Mesendoderm (in vitro differentiated cells): ENCODE data around the gene SLC4A4.

Experiments used
- DNase-seq: peaks from one replicate; pipeline ENCODE4 v3.0.0; 2013
- H2AK5ac ChIP-seq: 2 replicates; pipeline ENCODE4 v1.6.1; 2013; ENCODE audit warnings: low read length, inconsistent platforms
- H2BK120ac ChIP-seq: 2 replicates; pipeline ENCODE4 v1.6.1; 2013; ENCODE audit warnings: low read depth, mild to moderate bottlenecking, low read length, moderate library complexity, mixed read lengths
- H2BK15ac ChIP-seq: replicated peaks from 2 replicates; pipeline ENCODE4 v1.6.1; 2013; ENCODE audit warnings: low read depth, mild to moderate bottlenecking, moderate library complexity
- H2BK5ac ChIP-seq: 2 replicates; pipeline ENCODE4 v1.6.1; 2013; ENCODE audit warnings: low read length, inconsistent platforms
- H3K18ac ChIP-seq: 2 replicates; pipeline ENCODE4 v1.6.1; 2013; ENCODE audit warnings: mild to moderate bottlenecking, low read length, mixed read lengths
- H3K23ac ChIP-seq: one replicate; pipeline ENCODE4 v1.6.1; 2013; ENCODE audit warnings: low read length
- H3K27ac ChIP-seq: 2 replicates; pipeline ENCODE4 v1.5.1; 2013; ENCODE audit warnings: low read depth, mild to moderate bottlenecking, inconsistent platforms, low read length, moderate library complexity
- H3K27me3 ChIP-seq: 2 replicates; pipeline ENCODE4 v1.6.1; 2013; ENCODE audit warnings: low read length, control low read depth, mild to moderate bottlenecking, inconsistent platforms; ENCODE audit not compliant: insufficient read depth, poor library complexity
- H3K36me3 ChIP-seq: 2 replicates; pipeline ENCODE4 v1.6.1; 2013; ENCODE audit warnings: low read length, inconsistent platforms; ENCODE audit not compliant: control insufficient read depth, insufficient read depth
- H3K4ac ChIP-seq: one replicate; pipeline ENCODE4 v1.6.1; 2013; ENCODE audit warnings: low read depth, mild to moderate bottlenecking, low read length, moderate library complexity
- H3K4me1 ChIP-seq: 2 replicates; pipeline ENCODE4 v1.6.1; 2013; ENCODE audit warnings: low read depth, low read length, inconsistent platforms; ENCODE audit not compliant: control insufficient read depth
- H3K4me2 ChIP-seq: 2 replicates; pipeline ENCODE4 v1.6.1; 2013; ENCODE audit warnings: low read length
- H3K4me3 ChIP-seq: 2 replicates; pipeline ENCODE4 v1.5.1; 2013; ENCODE audit warnings: mild to moderate bottlenecking, low read length
- H3K56ac ChIP-seq: one replicate; pipeline ENCODE4 v1.6.1; 2013; ENCODE audit warnings: low read length
- H3K79me1 ChIP-seq: 2 replicates; pipeline ENCODE4 v1.6.1; 2013; ENCODE audit warnings: low read length, inconsistent platforms
- H3K79me2 ChIP-seq: 2 replicates; pipeline ENCODE4 v1.6.1; 2013; ENCODE audit warnings: mild to moderate bottlenecking, low read length; ENCODE audit not compliant: control insufficient read depth, insufficient read depth
- H3K9ac ChIP-seq: 2 replicates; pipeline ENCODE4 v1.6.1; 2013; ENCODE audit warnings: low read length, inconsistent platforms
- H4K5ac ChIP-seq: one replicate; pipeline ENCODE4 v1.6.1; 2013; ENCODE audit warnings: low read length
- H4K8ac ChIP-seq: one replicate; pipeline ENCODE4 v1.6.1; 2013; ENCODE audit warnings: low read depth, mild to moderate bottlenecking, control low read depth, low read length, moderate library complexity
- WGBS: extraction: QIAGEN DNeasy Blood & Tissue Kit; methylation state at CpG from one replicate; pipeline ENCODE4 v1.1.7; 2013; ENCODE audit warnings: low lambda C conversion rate, missing lambda C conversion rate; ENCODE audit not compliant: insufficient coverage; ENCODE audit errors: extremely low coverage; 5-methylcytosine and 5-hydroxymethylcytosine counted together

Gene SLC4A4

GRCh38 chr4:71361476-71361875 is 22.7 kb downstream of the SLC4A4 start:
- Histone ChIP-seq H4K8ac (no peak overlapping the region), H2BK120ac (no peak overlapping the region), H3K27ac (no peak overlapping the region), H3K79me1 (no peaks in the 10 kb centered on the region), H3K4ac (no peak overlapping the region), H3K9ac (no peak overlapping the region), H3K56ac (no peak overlapping the region), H2BK15ac (no peak overlapping the region), H3K79me2 (no peaks in the 10 kb centered on the region), H3K4me2 (no peak overlapping the region), H4K5ac (no peak overlapping the region), H3K27me3 (no peaks in the 10 kb centered on the region), H3K4me1 (no peaks in the 10 kb centered on the region), H3K4me3 (no peak overlapping the region), H3K18ac (no peak overlapping the region), H3K36me3 (no peaks in the 10 kb centered on the region), H2AK5ac (no peak overlapping the region), H2BK5ac (no peak overlapping the region), H3K23ac (no peak overlapping the region)
- DNase-seq = no peak

- Histone ChIP-seq H3K56ac (no peak overlapping the region), H4K5ac (no peak overlapping the region), H3K4me2 (no peak overlapping the region), H2AK5ac (no peak overlapping the region), H3K36me3 (no peaks in the 10 kb centered on the region), H4K8ac (no peak overlapping the region), H3K79me2 (no peaks in the 10 kb centered on the region), H2BK120ac (no peak overlapping the region), H2BK15ac (no peak overlapping the region), H3K4me3 (no peak overlapping the region), H3K23ac (no peak overlapping the region), H3K4me1 (no peaks in the 10 kb centered on the region), H3K27me3 (no peaks in the 10 kb centered on the region), H3K9ac (no peak overlapping the region), H2BK5ac (no peak overlapping the region), H3K18ac (no peak overlapping the region), H3K27ac (no peak overlapping the region), H3K4ac (no peak overlapping the region), H3K79me1 (no peaks in the 10 kb centered on the region)
- no CpG with 5 or more reads among the region's 3 CpGs for WGBS
- no peak for DNase-seq
These were observed 27.9 kb downstream of the SLC4A4 start for GRCh38 chr4:71366766-71367165.

- no peak overlapping the region for H3K4me3 ChIP-seq
- H2BK120ac ChIP-seq = no peak overlapping the region
- H3K23ac ChIP-seq = no peak overlapping the region
- H3K18ac ChIP-seq = no peak overlapping the region
- H3K79me2 ChIP-seq = no peaks in the 10 kb centered on the region
- H3K27me3 ChIP-seq = no peaks in the 10 kb centered on the region
- no peak overlapping the region for H3K9ac ChIP-seq
- H3K4me2 ChIP-seq = no peak overlapping the region
- no peak overlapping the region for H2BK5ac ChIP-seq
- no peaks in the 10 kb centered on the region for H3K79me1 ChIP-seq
- DNase-seq = no peak
- H4K5ac ChIP-seq = no peak overlapping the region
- H3K56ac ChIP-seq = no peak overlapping the region
- H4K8ac ChIP-seq = no peak overlapping the region
- H3K4ac ChIP-seq = no peak overlapping the region
- no peaks in the 10 kb centered on the region for H3K4me1 ChIP-seq
- no CpG with 5 or more reads among the region's 2 CpGs for WGBS
- no peak overlapping the region for H3K27ac ChIP-seq
- no peaks in the 10 kb centered on the region for H3K36me3 ChIP-seq
- no peak overlapping the region for H2AK5ac ChIP-seq
- H2BK15ac ChIP-seq = no peak overlapping the region
These were observed 28.7 kb downstream of the SLC4A4 start for GRCh38 chr4:71367546-71367945.

GRCh38 chr4:71368906-71369305 is 30.1 kb downstream of the SLC4A4 start:
- Histone ChIP-seq H3K56ac (no peak overlapping the region), H3K36me3 (no peaks in the 10 kb centered on the region), H2BK15ac (no peak overlapping the region), H2AK5ac (no peak overlapping the region), H3K4ac (no peak overlapping the region), H3K18ac (no peak overlapping the region), H3K27me3 (no peaks in the 10 kb centered on the region), H3K79me2 (no peaks in the 10 kb centered on the region), H4K8ac (no peak overlapping the region), H3K4me2 (no peak overlapping the region), H2BK120ac (no peak overlapping the region), H3K27ac (no peak overlapping the region), H3K9ac (no peak overlapping the region), H3K4me3 (no peak overlapping the region), H3K4me1 (no peaks in the 10 kb centered on the region), H4K5ac (no peak overlapping the region), H3K23ac (no peak overlapping the region), H2BK5ac (no peak overlapping the region), H3K79me1 (no peaks in the 10 kb centered on the region)
- WGBS = no CpG with 5 or more reads among the region's 12 CpGs
- no peak for DNase-seq

GRCh38 chr4:71369536-71369935 is 30.7 kb downstream of the SLC4A4 start:
- no peak overlapping the region for H2BK120ac ChIP-seq
- H3K4me2 ChIP-seq = no peak overlapping the region
- no peak overlapping the region for H3K4me3 ChIP-seq
- no peak overlapping the region for H2BK15ac ChIP-seq
- no peaks in the 10 kb centered on the region for H3K4me1 ChIP-seq
- no peak overlapping the region for H3K23ac ChIP-seq
- H3K27ac ChIP-seq = no peak overlapping the region
- H4K8ac ChIP-seq = no peak overlapping the region
- DNase-seq = no peak
- no peak overlapping the region for H3K18ac ChIP-seq
- H3K36me3 ChIP-seq = no peaks in the 10 kb centered on the region
- H2BK5ac ChIP-seq = no peak overlapping the region
- H3K9ac ChIP-seq = no peak overlapping the region
- H2AK5ac ChIP-seq = no peak overlapping the region
- no peak overlapping the region for H3K4ac ChIP-seq
- no peaks in the 10 kb centered on the region for H3K79me1 ChIP-seq
- H3K27me3 ChIP-seq = no peaks in the 10 kb centered on the region
- H3K79me2 ChIP-seq = no peaks in the 10 kb centered on the region
- no peak overlapping the region for H4K5ac ChIP-seq
- H3K56ac ChIP-seq = no peak overlapping the region

GRCh38 chr4:71375494-71375893 is 36.7 kb downstream of the SLC4A4 start:
- Histone ChIP-seq H3K56ac (no peak overlapping the region), H3K27ac (no peak overlapping the region), H3K18ac (no peak overlapping the region), H3K23ac (no peak overlapping the region), H3K79me2 (no peaks in the 10 kb centered on the region), H2BK120ac (no peak overlapping the region), H3K4me3 (no peak overlapping the region), H4K5ac (no peak overlapping the region), H3K4ac (no peak overlapping the region), H4K8ac (no peak overlapping the region), H2BK15ac (no peak overlapping the region), H3K4me1 (no peaks in the 10 kb centered on the region), H3K27me3 (no peaks in the 10 kb centered on the region), H3K36me3 (no peaks in the 10 kb centered on the region), H2AK5ac (no peak overlapping the region), H3K79me1 (no peaks in the 10 kb centered on the region), H2BK5ac (no peak overlapping the region), H3K4me2 (no peak overlapping the region), H3K9ac (no peak overlapping the region)
- DNase-seq = no peak
- no CpG with 5 or more reads among the region's 2 CpGs for WGBS
